Fibroblast of lung (primary cell): Measurements from ENCODE around the gene CORO2A.

Source experiments
- CTCF ChIP-seq, 2 donors: IDR thresholded peaks in 1 of 2; conservative IDR thresholded peaks in 1 of 2; 1 replicate in 1 of 2; 2 replicates in 1 of 2; pipeline ENCODE4 v1.5.1; 2011 to 2012; ENCODE audit warnings: low read length in 2 of 2, control low read depth in 1 of 2, inconsistent platforms in 1 of 2, low read depth in 1 of 2, mild to moderate bottlenecking in 1 of 2
- EZH2 ChIP-seq: IDR thresholded peaks from 2 replicates; pipeline ENCODE4 v1.5.1; 2012; ENCODE audit warnings: low read length, control low read depth, mild to moderate bottlenecking; ENCODE audit errors: missing control alignments

- TF ChIP-seq CTCF (conservative IDR thresholded peaks at IDR 0.05 in 1 of 2, IDR thresholded peaks at IDR 0.05 in 1 of 2; ENCODE audit: low read depth in 1 of 2, low read length in 2 of 2) (no peak), EZH2 (no peak)
Measured at GRCh38 chr9:98142182-98142907, 50.1 kb downstream of the CORO2A start.
